ENCODE data around the gene EHMT1.
A peak's percentile ranks its signal among the peaks of the same experiment; 100 is the strongest.
"Not testable (repeated sequence)": the region's sequence is repeated elsewhere in the genome, so short reads cannot be mapped to it uniquely, and the experiment has no call there.

The EHMT1 gene

GRCh38 chr9:137708590-137709284, 89.9 kb downstream of the EHMT1 start:
- Histone ChIP-seq H3K9ac (ENCODE audit: low read depth, low read length) (peak overlapping the region; percentile 41), H3K27me3 (ENCODE audit: control insufficient read depth, insufficient read depth, low read length) (no peaks in the 10 kb centered on the region), H3K9me3 (ENCODE audit: control insufficient read depth, insufficient read depth, low read length) (no peaks in the 10 kb centered on the region), H3K4me3 (ENCODE audit: low read depth, low read length) (no peak overlapping the region), H3K4me1 (ENCODE audit: control insufficient read depth, insufficient read depth, low read length) (no peaks in the 10 kb centered on the region), H3K36me3 (ENCODE audit: control insufficient read depth, insufficient read depth, low read length) (peaks cover 12% of the 10 kb centered on the region)

DNA sequence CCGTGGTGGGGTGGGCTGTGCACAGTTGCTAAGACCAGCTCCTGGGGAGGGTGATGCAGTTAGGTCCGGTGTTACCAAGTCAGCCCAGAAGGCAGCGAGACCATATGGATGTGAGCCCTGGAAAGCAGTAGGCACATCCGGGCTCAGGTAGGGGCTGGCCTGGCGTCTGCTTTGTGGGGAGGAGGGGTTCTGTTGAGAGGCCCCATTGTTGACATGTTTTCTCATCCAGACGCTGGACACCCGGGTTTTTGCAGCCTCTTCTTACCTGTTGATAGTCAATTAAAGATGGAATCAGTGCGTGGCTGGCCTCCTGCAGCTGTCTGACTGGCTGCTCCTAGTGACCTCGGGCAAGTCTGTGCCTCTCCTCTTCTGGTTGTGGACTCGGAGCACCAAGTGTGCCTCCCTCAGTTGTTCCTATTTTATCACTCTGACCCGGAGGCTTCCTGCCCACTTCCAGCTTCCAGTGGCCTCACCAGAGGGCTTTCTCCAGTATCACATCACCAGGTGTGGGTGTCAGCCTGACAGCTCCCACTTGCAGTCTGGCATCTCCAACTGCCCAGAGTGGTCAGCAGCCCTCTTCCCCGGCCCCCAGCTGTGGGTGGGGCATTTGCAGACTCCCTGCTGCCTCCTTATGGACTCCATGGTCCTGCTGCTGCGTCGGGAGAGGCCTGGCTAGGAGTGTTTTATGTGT, 90.8 kb downstream of the EHMT1 start:
- H3K9ac ChIP-seq (ENCODE audit: low read depth, low read length): no peak overlapping the region
- H3K36me3 ChIP-seq (ENCODE audit: control insufficient read depth, insufficient read depth, low read length): peaks cover 12% of the 10 kb centered on the region
- no peaks in the 10 kb centered on the region for H3K4me1 ChIP-seq (ENCODE audit: control insufficient read depth, insufficient read depth, low read length)
- H3K27me3 ChIP-seq (ENCODE audit: control insufficient read depth, insufficient read depth, low read length): no peaks in the 10 kb centered on the region
- H3K9me3 ChIP-seq (ENCODE audit: control insufficient read depth, insufficient read depth, low read length): no peaks in the 10 kb centered on the region
- H3K4me3 ChIP-seq (ENCODE audit: low read depth, low read length): no peak overlapping the region

GRCh38 chr9:137710704-137711103, 91.9 kb downstream of the EHMT1 start:
- Histone ChIP-seq H3K9ac (ENCODE audit: low read depth, low read length) (no peak overlapping the region), H3K36me3 (ENCODE audit: control insufficient read depth, insufficient read depth, low read length) (peaks cover 12% of the 10 kb centered on the region)

DNA sequence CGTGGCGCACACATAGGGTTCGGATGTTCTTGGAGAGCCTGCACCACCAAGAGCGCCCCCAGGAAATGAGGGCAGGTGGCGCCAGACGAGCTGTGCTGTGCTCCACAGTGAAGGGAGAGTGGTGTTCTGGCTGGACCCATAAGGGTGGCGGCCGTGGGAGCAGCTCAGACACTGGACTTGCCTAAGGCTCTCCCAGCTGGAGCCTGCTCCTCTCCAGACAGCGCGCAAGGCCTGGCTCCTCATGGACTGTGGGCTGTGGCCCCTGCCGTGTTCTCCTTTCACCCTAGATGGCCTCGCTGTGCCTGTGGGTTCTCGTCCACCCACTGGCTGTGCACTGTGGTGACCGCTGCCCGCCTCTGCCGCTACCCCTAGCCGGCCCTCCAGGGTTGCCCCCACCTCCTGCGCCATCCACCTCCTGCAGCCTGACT, 92.9 kb downstream of the EHMT1 start:
- H3K9me3 ChIP-seq (ENCODE audit: control insufficient read depth, insufficient read depth, low read length): no peaks in the 10 kb centered on the region
- no peak overlapping the region for H3K9ac ChIP-seq (ENCODE audit: low read depth, low read length)
- H3K4me1 ChIP-seq (ENCODE audit: control insufficient read depth, insufficient read depth, low read length): no peaks in the 10 kb centered on the region
- H3K27me3 ChIP-seq (ENCODE audit: control insufficient read depth, insufficient read depth, low read length): no peaks in the 10 kb centered on the region
- H3K36me3 ChIP-seq (ENCODE audit: control insufficient read depth, insufficient read depth, low read length): peaks cover 15% of the 10 kb centered on the region
- H3K4me3 ChIP-seq (ENCODE audit: low read depth, low read length): no peak overlapping the region

More at GRCh38 chr9:137710704-137711103, 91.9 kb downstream of the EHMT1 start:
- H3K4me3 ChIP-seq (ENCODE audit: low read depth, low read length): no peak overlapping the region
- H3K4me1 ChIP-seq (ENCODE audit: control insufficient read depth, insufficient read depth, low read length): no peaks in the 10 kb centered on the region
- no peaks in the 10 kb centered on the region for H3K9me3 ChIP-seq (ENCODE audit: control insufficient read depth, insufficient read depth, low read length)
- H3K27me3 ChIP-seq (ENCODE audit: control insufficient read depth, insufficient read depth, low read length): no peaks in the 10 kb centered on the region

DNA sequence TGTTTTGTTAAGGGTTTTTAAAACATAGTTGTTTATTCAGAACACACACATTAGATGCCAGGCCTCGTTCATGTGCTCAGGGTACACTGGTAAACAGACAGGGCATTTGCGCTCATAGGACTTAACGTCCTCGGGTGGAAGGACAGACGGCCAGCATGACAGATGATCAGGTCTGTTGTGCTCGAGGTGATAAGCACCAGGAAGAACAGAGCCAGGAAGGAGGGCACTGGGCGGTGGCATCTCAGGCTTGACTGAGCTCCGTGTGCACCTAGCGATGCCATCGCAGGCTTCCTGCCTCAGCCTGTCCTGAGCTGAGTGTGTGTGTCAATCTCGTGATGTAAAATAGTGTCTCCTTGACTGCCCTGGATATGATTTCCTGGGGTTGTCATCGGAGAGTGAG, 96.5 kb downstream of the EHMT1 start:
- H3K4me1 ChIP-seq (ENCODE audit: control insufficient read depth, insufficient read depth, low read length): no peaks in the 10 kb centered on the region
- H3K36me3 ChIP-seq (ENCODE audit: control insufficient read depth, insufficient read depth, low read length): peaks cover 29% of the 10 kb centered on the region
- H3K9me3 ChIP-seq (ENCODE audit: control insufficient read depth, insufficient read depth, low read length): no peaks in the 10 kb centered on the region
- H3K4me3 ChIP-seq (ENCODE audit: low read depth, low read length): no peak overlapping the region
- no peak overlapping the region for H3K9ac ChIP-seq (ENCODE audit: low read depth, low read length)
- no peaks in the 10 kb centered on the region for H3K27me3 ChIP-seq (ENCODE audit: control insufficient read depth, insufficient read depth, low read length)

GRCh38 chr9:137715866-137716693, 97.3 kb downstream of the EHMT1 start:
- H3K9ac ChIP-seq (ENCODE audit: low read depth, low read length); H3K27me3 ChIP-seq (ENCODE audit: control insufficient read depth, insufficient read depth, low read length); H3K9me3 ChIP-seq (ENCODE audit: control insufficient read depth, insufficient read depth, low read length); H3K4me3 ChIP-seq (ENCODE audit: low read depth, low read length); H3K4me1 ChIP-seq (ENCODE audit: control insufficient read depth, insufficient read depth, low read length): not testable (repeated sequence)
- H3K36me3 ChIP-seq (ENCODE audit: control insufficient read depth, insufficient read depth, low read length): peaks cover 35% of the 10 kb centered on the region

DNA sequence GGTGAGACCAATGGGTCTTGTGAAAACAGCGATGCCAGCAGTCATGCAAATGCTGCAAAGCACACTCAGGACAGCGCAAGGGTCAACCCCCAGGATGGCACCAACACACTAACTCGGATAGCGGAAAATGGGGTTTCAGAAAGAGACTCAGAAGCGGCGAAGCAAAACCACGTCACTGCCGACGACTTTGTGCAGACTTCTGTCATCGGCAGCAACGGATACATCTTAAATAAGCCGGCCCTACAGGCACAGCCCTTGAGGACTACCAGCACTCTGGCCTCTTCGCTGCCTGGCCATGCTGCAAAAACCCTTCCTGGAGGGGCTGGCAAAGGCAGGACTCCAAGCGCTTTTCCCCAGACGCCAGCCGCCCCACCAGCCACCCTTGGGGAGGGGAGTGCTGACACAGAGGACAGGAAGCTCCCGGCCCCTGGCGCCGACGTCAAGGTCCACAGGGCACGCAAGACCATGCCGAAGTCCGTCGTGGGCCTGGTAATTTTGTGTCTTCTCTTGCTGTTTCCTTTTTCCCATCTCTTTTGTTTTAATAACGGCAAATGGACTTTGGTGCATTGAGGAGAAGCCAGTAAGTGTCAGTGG, 98.0 kb downstream of the EHMT1 start:
- no peaks in the 10 kb centered on the region for H3K4me1 ChIP-seq (ENCODE audit: control insufficient read depth, insufficient read depth, low read length)
- no peaks in the 10 kb centered on the region for H3K9me3 ChIP-seq (ENCODE audit: control insufficient read depth, insufficient read depth, low read length)
- H3K4me3 ChIP-seq (ENCODE audit: low read depth, low read length): no peak overlapping the region
- no peak overlapping the region for H3K9ac ChIP-seq (ENCODE audit: low read depth, low read length)
- no peaks in the 10 kb centered on the region for H3K27me3 ChIP-seq (ENCODE audit: control insufficient read depth, insufficient read depth, low read length)
- H3K36me3 ChIP-seq (ENCODE audit: control insufficient read depth, insufficient read depth, low read length): peaks cover 34% of the 10 kb centered on the region

- H3K4me1 ChIP-seq (ENCODE audit: control insufficient read depth, insufficient read depth, low read length): no peaks in the 10 kb centered on the region
- H3K9me3 ChIP-seq (ENCODE audit: control insufficient read depth, insufficient read depth, low read length): no peaks in the 10 kb centered on the region
- H3K4me3 ChIP-seq (ENCODE audit: low read depth, low read length): no peak overlapping the region
- H3K36me3 ChIP-seq (ENCODE audit: control insufficient read depth, insufficient read depth, low read length): peaks cover 29% of the 10 kb centered on the region
- H3K27me3 ChIP-seq (ENCODE audit: control insufficient read depth, insufficient read depth, low read length): no peaks in the 10 kb centered on the region
- H3K9ac ChIP-seq (ENCODE audit: low read depth, low read length): no peak overlapping the region
Observed at GRCh38 chr9:137717776-137718327, 99.0 kb downstream of the EHMT1 start.

DNA sequence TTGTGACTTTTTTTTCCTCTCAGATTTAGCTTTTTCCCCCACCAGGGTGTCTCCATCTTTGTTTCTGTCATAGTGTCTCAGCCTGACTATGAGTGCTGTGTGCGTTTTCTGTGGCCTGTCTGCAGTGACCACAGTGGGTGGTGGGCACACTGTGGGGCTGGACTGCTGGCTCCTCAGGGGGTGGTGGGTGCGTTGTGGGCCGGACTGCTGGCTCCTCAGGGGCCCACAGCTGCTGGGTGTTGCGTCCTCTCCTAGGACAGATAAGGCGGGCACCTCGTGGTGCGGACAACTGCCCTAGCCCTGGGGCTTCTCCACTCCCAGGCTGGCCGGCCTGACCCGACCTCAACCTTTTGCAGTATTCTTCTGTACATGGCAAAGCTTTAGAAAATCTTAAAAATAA, 100.4 kb downstream of the EHMT1 start:
- Histone ChIP-seq H3K9ac (ENCODE audit: low read depth, low read length) (no peak overlapping the region), H3K36me3 (ENCODE audit: control insufficient read depth, insufficient read depth, low read length) (peaks cover 29% of the 10 kb centered on the region)

GRCh38 chr9:137720571-137721110, 101.8 kb downstream of the EHMT1 start:
- H3K9me3 ChIP-seq (ENCODE audit: control insufficient read depth, insufficient read depth, low read length): no peaks in the 10 kb centered on the region
- no peak overlapping the region for H3K9ac ChIP-seq (ENCODE audit: low read depth, low read length)
- H3K4me1 ChIP-seq (ENCODE audit: control insufficient read depth, insufficient read depth, low read length): peaks cover 8% of the 10 kb centered on the region
- no peaks in the 10 kb centered on the region for H3K27me3 ChIP-seq (ENCODE audit: control insufficient read depth, insufficient read depth, low read length)
- peaks cover 32% of the 10 kb centered on the region for H3K36me3 ChIP-seq (ENCODE audit: control insufficient read depth, insufficient read depth, low read length)
- H3K4me3 ChIP-seq (ENCODE audit: low read depth, low read length): no peak overlapping the region

More for the DNA sequence above, 100.4 kb downstream of the EHMT1 start:
- Histone ChIP-seq H3K27me3 (ENCODE audit: control insufficient read depth, insufficient read depth, low read length) (no peaks in the 10 kb centered on the region), H3K4me3 (ENCODE audit: low read depth, low read length) (no peak overlapping the region), H3K9me3 (ENCODE audit: control insufficient read depth, insufficient read depth, low read length) (no peaks in the 10 kb centered on the region), H3K4me1 (ENCODE audit: control insufficient read depth, insufficient read depth, low read length) (peaks cover 5% of the 10 kb centered on the region)

DNA sequence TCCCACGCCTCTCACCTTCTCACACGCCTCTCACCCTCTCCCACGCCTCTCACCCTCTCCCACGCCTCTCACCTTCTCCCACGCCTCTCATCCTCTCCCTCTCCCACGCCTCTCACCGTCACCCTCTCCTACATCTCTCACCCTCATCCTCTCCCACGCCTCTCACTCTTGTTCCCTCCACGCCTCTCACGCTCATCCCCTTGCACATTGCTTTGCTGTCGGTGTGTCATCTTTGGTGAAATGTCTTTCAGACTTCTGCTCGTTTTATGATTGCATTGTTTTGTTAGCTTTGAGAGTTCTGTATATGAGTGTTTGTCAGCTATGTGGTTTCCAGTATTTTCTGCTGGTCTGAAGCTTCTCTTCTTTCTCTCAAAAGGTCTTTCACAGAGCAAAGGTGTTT, 102.7 kb downstream of the EHMT1 start:
- no peak overlapping the region for H3K4me3 ChIP-seq (ENCODE audit: low read depth, low read length)
- H3K36me3 ChIP-seq (ENCODE audit: control insufficient read depth, insufficient read depth, low read length): peaks cover 31% of the 10 kb centered on the region

More for the DNA sequence above, 102.7 kb downstream of the EHMT1 start:
- Histone ChIP-seq H3K4me1 (ENCODE audit: control insufficient read depth, insufficient read depth, low read length) (peaks cover 8% of the 10 kb centered on the region), H3K9ac (ENCODE audit: low read depth, low read length) (no peak overlapping the region), H3K27me3 (ENCODE audit: control insufficient read depth, insufficient read depth, low read length) (no peaks in the 10 kb centered on the region), H3K9me3 (ENCODE audit: control insufficient read depth, insufficient read depth, low read length) (no peaks in the 10 kb centered on the region)

Measured in iPS-15b (cell line).